ENCODE measurements around the gene UBE2D3. TPM values are rescaled to one million over a fixed set of nuclear protein-coding genes. Genes with fewer than 3 reads are reported as not detected.

Gene UBE2D3
- total RNA-seq, 1 experiment from 2014 or later: 351 TPM

DNA sequence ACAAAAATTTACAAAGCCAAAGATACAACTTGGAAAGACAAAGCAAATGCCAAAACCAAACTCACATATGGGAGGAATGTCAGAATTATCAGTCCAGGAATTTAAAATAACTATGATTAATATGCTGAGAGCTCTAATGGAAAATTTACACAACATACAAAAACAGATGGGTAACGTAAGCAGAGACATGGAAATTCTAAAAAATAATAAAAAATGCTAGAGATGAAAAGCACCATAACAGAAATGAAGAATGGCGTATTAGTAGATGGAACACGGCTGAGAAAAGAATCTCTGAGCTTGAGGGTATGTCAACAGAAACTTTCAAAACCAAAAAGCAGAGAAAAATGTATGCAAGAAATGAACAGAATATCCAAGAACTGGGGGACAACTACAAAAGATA is 62.5 kb downstream of the UBE2D3 start (continued):
- TF ChIP-seq, protein P1, sequence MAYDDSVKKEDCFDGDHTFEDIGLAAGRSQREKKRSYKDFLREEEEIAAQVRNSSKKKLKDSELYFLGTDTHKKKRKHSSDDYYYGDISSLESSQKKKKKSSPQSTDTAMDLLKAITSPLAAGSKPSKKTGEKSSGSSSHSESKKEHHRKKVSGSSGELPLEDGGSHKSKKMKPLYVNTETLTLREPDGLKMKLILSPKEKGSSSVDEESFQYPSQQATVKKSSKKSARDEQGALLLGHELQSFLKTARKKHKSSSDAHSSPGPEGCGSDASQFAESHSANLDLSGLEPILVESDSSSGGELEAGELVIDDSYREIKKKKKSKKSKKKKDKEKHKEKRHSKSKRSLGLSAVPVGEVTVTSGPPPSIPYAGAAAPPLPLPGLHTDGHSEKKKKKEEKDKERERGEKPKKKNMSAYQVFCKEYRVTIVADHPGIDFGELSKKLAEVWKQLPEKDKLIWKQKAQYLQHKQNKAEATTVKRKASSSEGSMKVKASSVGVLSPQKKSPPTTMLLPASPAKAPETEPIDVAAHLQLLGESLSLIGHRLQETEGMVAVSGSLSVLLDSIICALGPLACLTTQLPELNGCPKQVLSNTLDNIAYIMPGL (CRISPR knock-in tag; IDR thresholded peaks at IDR 0.05): no peak
- TF ChIP-seq, protein P2, sequence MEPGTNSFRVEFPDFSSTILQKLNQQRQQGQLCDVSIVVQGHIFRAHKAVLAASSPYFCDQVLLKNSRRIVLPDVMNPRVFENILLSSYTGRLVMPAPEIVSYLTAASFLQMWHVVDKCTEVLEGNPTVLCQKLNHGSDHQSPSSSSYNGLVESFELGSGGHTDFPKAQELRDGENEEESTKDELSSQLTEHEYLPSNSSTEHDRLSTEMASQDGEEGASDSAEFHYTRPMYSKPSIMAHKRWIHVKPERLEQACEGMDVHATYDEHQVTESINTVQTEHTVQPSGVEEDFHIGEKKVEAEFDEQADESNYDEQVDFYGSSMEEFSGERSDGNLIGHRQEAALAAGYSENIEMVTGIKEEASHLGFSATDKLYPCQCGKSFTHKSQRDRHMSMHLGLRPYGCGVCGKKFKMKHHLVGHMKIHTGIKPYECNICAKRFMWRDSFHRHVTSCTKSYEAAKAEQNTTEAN (CRISPR knock-in tag; IDR thresholded peaks at IDR 0.05): no peak

DNA sequence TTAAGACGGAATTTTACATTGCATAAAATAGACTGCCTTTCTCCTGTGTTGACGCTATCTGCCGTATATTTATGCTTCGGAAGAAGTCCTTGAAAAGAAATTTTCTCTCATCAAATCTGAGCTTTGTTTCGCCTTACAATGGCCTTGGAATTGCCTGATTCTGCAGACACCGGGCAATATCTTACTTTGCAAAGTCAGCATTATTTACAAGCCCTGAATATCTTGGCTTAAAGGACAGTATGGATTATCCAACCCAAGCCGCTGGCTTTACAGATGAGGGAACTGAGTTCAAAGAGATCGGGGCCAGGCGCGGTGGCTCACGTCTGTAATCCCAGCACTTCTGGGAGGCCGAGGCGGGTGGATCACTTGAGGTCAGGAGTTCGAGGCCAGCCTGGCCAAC is 65.4 kb downstream of the UBE2D3 start:
- Mint-ChIP-seq H3K36me3 (peaks cover 14% of the 10 kb centered on the region; the same call in 1 of the 2 replicates), H3K27ac (no peak overlapping the region; the same call in 1 of the 2 replicates), H3K4me3 (peak overlapping the region; percentile 97), H3K27me3 (ENCODE audit: low read depth) (no peaks in the 10 kb centered on the region; the same call in 1 of the 2 replicates), H3K4me1 (peaks cover 33% of the 10 kb centered on the region), H3K9me3 (peaks cover 20% of the 10 kb centered on the region)
- ATAC-seq: no peak
- no peak for DNase-seq (ENCODE audit: low spot score)
- CTCF ChIA-PET: no interaction called here
- POLR2A ChIA-PET: interaction anchor here (1.3 to 2.4 kb wide), 4 partner anchors 11 to 67 kb away, joined by 4 to 44 read pairs (median 8); partner anchors contain the start of gene UBE2D3
- TF ChIP-seq JAZF1 (CRISPR knock-in tag; IDR thresholded peaks at IDR 0.05): no peak
- no peak for TF ChIP-seq TEAD4 (CRISPR knock-in tag; IDR thresholded peaks at IDR 0.05)
- TF ChIP-seq ATF1 (CRISPR knock-in tag; IDR thresholded peaks at IDR 0.05): no peak

DNA sequence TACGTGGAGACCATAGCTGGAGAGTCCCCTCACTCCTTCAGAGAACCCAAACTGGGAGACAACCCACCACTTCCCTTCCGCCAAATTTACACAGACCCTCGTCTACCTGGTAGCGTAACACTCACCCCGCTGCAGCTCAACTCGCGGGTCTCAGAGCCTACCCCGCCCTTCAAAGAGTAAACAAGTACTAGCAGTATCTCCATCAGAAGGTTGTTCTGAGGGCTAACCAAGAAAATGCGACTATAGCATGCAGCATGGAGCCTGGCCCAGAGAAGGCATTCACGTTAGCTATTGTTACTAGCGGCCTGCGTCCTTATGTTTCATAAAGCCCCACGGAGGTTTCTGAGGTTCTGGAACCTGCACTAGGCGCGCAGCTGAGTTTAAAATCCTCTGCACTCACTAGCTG is 66.1 kb downstream of the UBE2D3 start:
- Mint-ChIP-seq H3K27ac (peak overlapping the region; percentile 86), H3K36me3 (peaks cover 14% of the 10 kb centered on the region; the same call in 1 of the 2 replicates), H3K4me1 (peaks cover 33% of the 10 kb centered on the region), H3K4me3 (peak overlapping the region; percentile 97), H3K27me3 (ENCODE audit: low read depth) (no peaks in the 10 kb centered on the region; the same call in 1 of the 2 replicates), H3K9me3 (peaks cover 18% of the 10 kb centered on the region)
- TF ChIP-seq KAT7 (CRISPR knock-in tag; IDR thresholded peaks at IDR 0.05; ENCODE audit: borderline replicate concordance) (no peak), JUN (CRISPR knock-in tag; IDR thresholded peaks at IDR 0.05) (no peak), CREB1 (CRISPR knock-in tag; IDR thresholded peaks at IDR 0.05) (no peak), ZNF219 (CRISPR knock-in tag; IDR thresholded peaks at IDR 0.05; ENCODE audit: borderline replicate concordance) (no peak), HMGA2 (CRISPR knock-in tag; IDR thresholded peaks at IDR 0.05) (no peak)
- ATAC-seq (peak; percentile 56), DNase-seq (ENCODE audit: low spot score) (no peak)
- ChIA-PET POLR2A (interaction anchor here (0.6 to 2.4 kb wide), 17 partner anchors 11 to 1530 kb away, joined by 3 to 44 read pairs (median 3); partner anchors contain the start of genes CISD2 and UBE2D3), CTCF (interaction anchor here (0.6 to 1.7 kb wide), 6 partner anchors 20 to 339 kb away, joined by 3 to 13 read pairs (median 3); no protein-coding TSS in a partner anchor)

DNA sequence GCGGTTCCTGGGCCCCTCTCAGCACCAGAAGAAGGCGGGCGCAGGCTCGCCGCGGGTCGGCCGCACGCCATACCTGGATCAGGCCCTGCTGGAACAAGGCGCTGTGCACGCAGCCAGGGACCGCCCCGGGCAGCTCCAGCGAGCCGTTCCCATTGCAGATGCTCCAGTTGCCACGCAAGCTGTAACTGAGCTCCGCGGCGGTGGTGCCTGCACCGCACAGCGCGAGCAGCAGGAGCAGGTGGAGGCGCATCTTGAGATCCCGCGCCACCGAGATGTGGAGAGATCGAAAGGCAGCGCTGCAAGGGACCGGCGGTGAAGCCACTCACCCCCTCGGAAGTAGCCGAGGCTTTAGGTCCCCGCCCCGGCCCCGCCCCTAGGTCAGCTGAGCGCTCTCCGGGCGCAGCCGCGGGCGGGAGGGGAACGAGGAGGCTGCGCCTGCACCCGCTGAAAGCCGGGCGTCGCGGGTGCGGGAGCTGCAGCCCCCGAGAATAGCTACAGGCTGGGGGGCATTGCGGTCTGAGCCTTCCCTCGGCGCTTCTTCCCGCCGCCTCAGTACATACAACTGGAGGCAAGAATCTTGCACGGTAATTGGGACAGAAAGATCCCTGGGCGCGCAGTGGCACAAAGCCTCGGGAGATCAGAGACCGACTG is 66.6 kb downstream of the UBE2D3 start, which contains the start of gene MANBA:
TSS of gene MANBA (minus strand) at position 324 of the 651 bp plus-strand sequence. CDS start at position 250, 74 bp downstream.
- POLR2A ChIA-PET: interaction anchor here (0.6 to 2.4 kb wide), 17 partner anchors 10 to 1529 kb away, joined by 3 to 44 read pairs (median 3); partner anchors contain the start of genes CISD2 and UBE2D3
- Mint-ChIP-seq H3K4me3 (peak within 1 kb of the TSS; percentile 97), H3K36me3 (peaks cover 9% of the 10 kb centered on the region), H3K27me3 (ENCODE audit: low read depth) (no peaks in the 10 kb centered on the region; the same call in 1 of the 2 replicates), H3K27ac (peak within 1 kb of the TSS; percentile 86), H3K9me3 (peaks cover 13% of the 10 kb centered on the region), H3K4me1 (peaks cover 33% of the 10 kb centered on the region)
- ATAC-seq (peak; percentile 90), DNase-seq (ENCODE audit: low spot score) (peak; percentile 85)
- CTCF ChIA-PET: interaction anchor here (0.6 to 1.7 kb wide), 6 partner anchors 21 to 339 kb away, joined by 3 to 13 read pairs (median 3); no protein-coding TSS in a partner anchor
- TF ChIP-seq, protein P3, sequence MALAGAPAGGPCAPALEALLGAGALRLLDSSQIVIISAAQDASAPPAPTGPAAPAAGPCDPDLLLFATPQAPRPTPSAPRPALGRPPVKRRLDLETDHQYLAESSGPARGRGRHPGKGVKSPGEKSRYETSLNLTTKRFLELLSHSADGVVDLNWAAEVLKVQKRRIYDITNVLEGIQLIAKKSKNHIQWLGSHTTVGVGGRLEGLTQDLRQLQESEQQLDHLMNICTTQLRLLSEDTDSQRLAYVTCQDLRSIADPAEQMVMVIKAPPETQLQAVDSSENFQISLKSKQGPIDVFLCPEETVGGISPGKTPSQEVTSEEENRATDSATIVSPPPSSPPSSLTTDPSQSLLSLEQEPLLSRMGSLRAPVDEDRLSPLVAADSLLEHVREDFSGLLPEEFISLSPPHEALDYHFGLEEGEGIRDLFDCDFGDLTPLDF (CRISPR knock-in tag; IDR thresholded peaks at IDR 0.05): peak; percentile 63; the same call in 1 of the 2 replicates
- TF ChIP-seq, protein P4, sequence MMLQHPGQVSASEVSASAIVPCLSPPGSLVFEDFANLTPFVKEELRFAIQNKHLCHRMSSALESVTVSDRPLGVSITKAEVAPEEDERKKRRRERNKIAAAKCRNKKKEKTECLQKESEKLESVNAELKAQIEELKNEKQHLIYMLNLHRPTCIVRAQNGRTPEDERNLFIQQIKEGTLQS (CRISPR knock-in tag; conservative IDR thresholded peaks at IDR 0.05): no peak
- TF ChIP-seq ZNF138 (CRISPR knock-in tag; conservative IDR thresholded peaks at IDR 0.05): peak; percentile 80
- TF ChIP-seq TP53 (CRISPR knock-in tag; IDR thresholded peaks at IDR 0.05): peak; percentile 77; the same call in 1 of the 2 replicates
- no peak for TF ChIP-seq ZNF416 (CRISPR knock-in tag; IDR thresholded peaks at IDR 0.05)
- TF ChIP-seq NR3C1 (CRISPR knock-in tag; conservative IDR thresholded peaks at IDR 0.05; ENCODE audit: low read depth): 0 out of 2 replicates have a peak, but pooled peaks have one; percentile 65
- peak; percentile 52; the same call in 1 of the 2 replicates for TF ChIP-seq FOXK1 (CRISPR knock-in tag; IDR thresholded peaks at IDR 0.05)
- TF ChIP-seq, protein P5, sequence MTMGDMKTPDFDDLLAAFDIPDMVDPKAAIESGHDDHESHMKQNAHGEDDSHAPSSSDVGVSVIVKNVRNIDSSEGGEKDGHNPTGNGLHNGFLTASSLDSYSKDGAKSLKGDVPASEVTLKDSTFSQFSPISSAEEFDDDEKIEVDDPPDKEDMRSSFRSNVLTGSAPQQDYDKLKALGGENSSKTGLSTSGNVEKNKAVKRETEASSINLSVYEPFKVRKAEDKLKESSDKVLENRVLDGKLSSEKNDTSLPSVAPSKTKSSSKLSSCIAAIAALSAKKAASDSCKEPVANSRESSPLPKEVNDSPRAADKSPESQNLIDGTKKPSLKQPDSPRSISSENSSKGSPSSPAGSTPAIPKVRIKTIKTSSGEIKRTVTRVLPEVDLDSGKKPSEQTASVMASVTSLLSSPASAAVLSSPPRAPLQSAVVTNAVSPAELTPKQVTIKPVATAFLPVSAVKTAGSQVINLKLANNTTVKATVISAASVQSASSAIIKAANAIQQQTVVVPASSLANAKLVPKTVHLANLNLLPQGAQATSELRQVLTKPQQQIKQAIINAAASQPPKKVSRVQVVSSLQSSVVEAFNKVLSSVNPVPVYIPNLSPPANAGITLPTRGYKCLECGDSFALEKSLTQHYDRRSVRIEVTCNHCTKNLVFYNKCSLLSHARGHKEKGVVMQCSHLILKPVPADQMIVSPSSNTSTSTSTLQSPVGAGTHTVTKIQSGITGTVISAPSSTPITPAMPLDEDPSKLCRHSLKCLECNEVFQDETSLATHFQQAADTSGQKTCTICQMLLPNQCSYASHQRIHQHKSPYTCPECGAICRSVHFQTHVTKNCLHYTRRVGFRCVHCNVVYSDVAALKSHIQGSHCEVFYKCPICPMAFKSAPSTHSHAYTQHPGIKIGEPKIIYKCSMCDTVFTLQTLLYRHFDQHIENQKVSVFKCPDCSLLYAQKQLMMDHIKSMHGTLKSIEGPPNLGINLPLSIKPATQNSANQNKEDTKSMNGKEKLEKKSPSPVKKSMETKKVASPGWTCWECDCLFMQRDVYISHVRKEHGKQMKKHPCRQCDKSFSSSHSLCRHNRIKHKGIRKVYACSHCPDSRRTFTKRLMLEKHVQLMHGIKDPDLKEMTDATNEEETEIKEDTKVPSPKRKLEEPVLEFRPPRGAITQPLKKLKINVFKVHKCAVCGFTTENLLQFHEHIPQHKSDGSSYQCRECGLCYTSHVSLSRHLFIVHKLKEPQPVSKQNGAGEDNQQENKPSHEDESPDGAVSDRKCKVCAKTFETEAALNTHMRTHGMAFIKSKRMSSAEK (CRISPR knock-in tag; IDR thresholded peaks at IDR 0.05; ENCODE audit: borderline replicate concordance): no peak
- TF ChIP-seq ZNF232 (CRISPR knock-in tag; IDR thresholded peaks at IDR 0.05): peak; percentile 89; the same call in 1 of the 2 replicates
